Testis (tissue), 3 donors: ENCODE measurements around the gene RNF217. TPM values are rescaled to one million over a fixed set of nuclear protein-coding genes. Genes with fewer than 3 reads are reported as not detected.

Source experiments
- DNase-seq: peaks from one replicate; pipeline ENCODE4 v3.0.0-alpha.2; 2019
- H3K27ac ChIP-seq, 2 donors: fragments of 200-600 bp; sonication (generic); one replicate each; pipeline ENCODE4 v1.5.1; 2019
- H3K27me3 ChIP-seq: fragments of 200-600 bp; sonication (generic); one replicate; pipeline ENCODE4 v1.5.1; 2019
- H3K36me3 ChIP-seq: fragments of 200-600 bp; sonication (generic); one replicate; pipeline ENCODE4 v1.5.1; 2017; ENCODE audit warnings: low read depth; ENCODE audit errors: missing control alignments
- H3K4me1 ChIP-seq: fragments of 200-600 bp; sonication (generic); one replicate; pipeline ENCODE4 v1.5.1; 2019
- H3K4me3 ChIP-seq, 2 donors: fragments of 200-600 bp; sonication (generic); one replicate each; pipeline ENCODE4 v1.5.1; 2017 to 2019
- H3K9me3 ChIP-seq: fragments of 200-600 bp; sonication (generic); one replicate; pipeline ENCODE4 v1.5.1; 2017
- CTCF ChIP-seq, 3 experiments: fragments of 450-650 bp in 2 of 3; fragments of 200-600 bp in 1 of 3; sonication (generic) in 1 of 3; IDR thresholded peaks; one replicate each; pipeline ENCODE4 v1.5.1; 2016 to 2019; ENCODE audit warnings: antibody characterized with exemption in 3 of 3, mild to moderate bottlenecking in 2 of 3, moderate library complexity in 1 of 3
- POLR2A ChIP-seq: fragments of 450-650 bp; IDR thresholded peaks from one replicate; pipeline ENCODE4 v1.6.1; 2017; ENCODE audit warnings: antibody characterized with exemption, mild to moderate bottlenecking, moderate library complexity
- WGBS, 2 donors: methylation state at CpG; one replicate each; pipeline ENCODE4 v1.1.5; 2018; 5-methylcytosine and 5-hydroxymethylcytosine counted together
- intact Hi-C: fragments of 100-400 bp; cut with DNase I; formaldehyde crosslinking; loops from one replicate; pipeline ENCODE4 v1.15.1; 2023; ENCODE audit warnings: low total_unique reads
- polyA plus RNA-seq: library from polyadenylated mRNA; stranded (reverse); fragments of 350-450 nt; fragmentation: Illumina TruSeq; extraction: RNeasy Lipid Tissue Mini Kit (QIAGEN cat#74804); gene quantifications from one replicate; pipeline ENCODE4 v1.2.3, GENCODE V29; 2014; ENCODE audit warnings: low read depth, low replicate concordance; ENCODE audit not compliant: insufficient read depth
- total RNA-seq, 2 donors: library from RNA; depleted of rRNA; stranded (reverse); fragments of >200 nt; gene quantifications; one replicate each; pipeline ENCODE4 v1.2.3, GENCODE V29; 2016

Gene RNF217
- total and polyA plus RNA-seq, 3 donors from 2014 or later: 25.1 to 48.0 (median 33.3) TPM

GRCh38 chr6:124984668-124985338 is 22.6 kb downstream of the RNF217 start:
- intact Hi-C loops: no loop called here
- no peak overlapping the region for H3K4me3 ChIP-seq
- DNase-seq: no peak
- H3K27ac ChIP-seq: no peak overlapping the region
- WGBS, 2 donors: 90 to 92% methylated on average over 1 of the region's 1 CpG
- TF ChIP-seq POLR2A (no peak), CTCF (IDR thresholded peaks at IDR 0.05) (no peak)
- H3K27me3 ChIP-seq: no peaks in the 10 kb centered on the region
- H3K9me3 ChIP-seq: no peaks in the 10 kb centered on the region
- H3K36me3 ChIP-seq: no peaks in the 10 kb centered on the region
- peaks cover 8% of the 10 kb centered on the region for H3K4me1 ChIP-seq

- no peaks in the 10 kb centered on the region for H3K36me3 ChIP-seq
- no peaks in the 10 kb centered on the region for H3K9me3 ChIP-seq
- H3K4me3 ChIP-seq: no peak overlapping the region
- TF ChIP-seq POLR2A: no peak
- no peak for TF ChIP-seq CTCF (IDR thresholded peaks at IDR 0.05)
- intact Hi-C loops: no loop called here
- H3K27me3 ChIP-seq: no peaks in the 10 kb centered on the region
- DNase-seq: no peak
- H3K4me1 ChIP-seq: peaks cover 8% of the 10 kb centered on the region
- H3K27ac ChIP-seq: no peak overlapping the region
These were observed 23.9 kb downstream of the RNF217 start for GRCh38 chr6:124986164-124986563.

GRCh38 chr6:124987291-124987690 is 25.1 kb downstream of the RNF217 start:
- Histone ChIP-seq H3K4me3 (no peak overlapping the region), H3K36me3 (no peaks in the 10 kb centered on the region), H3K9me3 (no peaks in the 10 kb centered on the region), H3K27me3 (no peaks in the 10 kb centered on the region), H3K4me1 (peaks cover 8% of the 10 kb centered on the region), H3K27ac (no peak overlapping the region)
- intact Hi-C loops: no loop called here
- 70 to 74% methylated on average over 1 of the region's 1 CpG for WGBS, 2 donors
- no peak for TF ChIP-seq CTCF (IDR thresholded peaks at IDR 0.05)
- TF ChIP-seq POLR2A: no peak
- no peak for DNase-seq

GRCh38 chr6:124987999-124988591 is 25.9 kb downstream of the RNF217 start:
- TF ChIP-seq CTCF (IDR thresholded peaks at IDR 0.05) (no peak), POLR2A (no peak)
- Histone ChIP-seq H3K27me3 (no peaks in the 10 kb centered on the region), H3K27ac (no peak overlapping the region), H3K9me3 (no peaks in the 10 kb centered on the region), H3K36me3 (no peaks in the 10 kb centered on the region), H3K4me3 (no peak overlapping the region), H3K4me1 (peaks cover 8% of the 10 kb centered on the region)
- 94 to 95% methylated on average over 9 of the region's 9 CpGs for WGBS, 2 donors
- DNase-seq: no peak
- intact Hi-C loops: no loop called here
